Spinal cord (tissue), 10 donors: Measurements from ENCODE around the gene CDC5L. TPM values are rescaled to one million over a fixed set of nuclear protein-coding genes. Genes with fewer than 3 reads are reported as not detected.

Experiments
- DNase-seq, 6 donors: peaks; one replicate each; pipeline versions ENCODE4 v3.0.0 to v3.0.0-alpha.2; 2013 to 2015; ENCODE audit warnings: low spot score in 6 of 6, low read depth in 4 of 6
- H3K27ac ChIP-seq: one replicate; pipeline ENCODE4 v1.5.1; 2013; ENCODE audit warnings: low read depth, low read length, control low read depth
- H3K27me3 ChIP-seq: one replicate; pipeline ENCODE4 v1.6.1; 2013; ENCODE audit warnings: low read length; ENCODE audit not compliant: control insufficient read depth, insufficient read depth
- H3K36me3 ChIP-seq: one replicate; pipeline ENCODE4 v1.6.1; 2013; ENCODE audit warnings: low read length; ENCODE audit not compliant: control insufficient read depth, insufficient read depth
- H3K4me1 ChIP-seq: one replicate; pipeline ENCODE4 v1.6.1; 2013; ENCODE audit warnings: low read length; ENCODE audit not compliant: control insufficient read depth, insufficient read depth
- H3K4me3 ChIP-seq: one replicate; pipeline ENCODE4 v1.5.1; 2013; ENCODE audit warnings: low read depth, low read length, control low read depth
- H3K9me3 ChIP-seq: one replicate; pipeline ENCODE4 v1.6.1; 2013; ENCODE audit warnings: low read length; ENCODE audit not compliant: control insufficient read depth, insufficient read depth
- WGBS: methylation state at CpG from one replicate; pipeline ENCODE4 v1.1.5; 2013; ENCODE audit warnings: missing lambda C conversion rate; ENCODE audit not compliant: insufficient coverage; 5-methylcytosine and 5-hydroxymethylcytosine counted together
- polyA plus RNA-seq, 2 donors: library from polyadenylated mRNA; unstranded; fragments of 120-200 nt; gene quantifications; one replicate each; pipeline ENCODE4 v1.2.1, GENCODE V29; 2013; ENCODE audit not compliant: insufficient read length in 2 of 2
- total RNA-seq, 2 donors: library from RNA; depleted of rRNA in 1 of 2; stranded (reverse); fragments of 120-200 nt in 1 of 2; fragments of >200 nt in 1 of 2; gene quantifications; one replicate each; pipeline versions ENCODE4 v1.2.3 to v1.2.4, GENCODE V29; 2013 to 2014
- donor health status: healthy.

CDC5L gene
- total and polyA plus RNA-seq, 4 donors = 22.2 to 31.8 (median 28.7) TPM

GRCh38 chr6:44468835-44469234, 81.3 kb downstream of the CDC5L start:
- DNase-seq = no peak
- Histone ChIP-seq H3K36me3 (no peaks in the 10 kb centered on the region), H3K9me3 (no peaks in the 10 kb centered on the region), H3K27me3 (peaks cover 4% of the 10 kb centered on the region), H3K4me3 (no peak overlapping the region), H3K27ac (no peak overlapping the region), H3K4me1 (peaks cover 14% of the 10 kb centered on the region)
- 100% methylated on average over 1 of the region's 6 CpGs for WGBS

- WGBS = 70% methylated on average over 3 of the region's 7 CpGs
- DNase-seq = peak in 2 of 6 donors; percentile 52 to 73
- Histone ChIP-seq H3K36me3 (no peaks in the 10 kb centered on the region), H3K4me3 (no peak overlapping the region), H3K9me3 (no peaks in the 10 kb centered on the region), H3K27me3 (peaks cover 4% of the 10 kb centered on the region), H3K27ac (no peak overlapping the region), H3K4me1 (peaks cover 14% of the 10 kb centered on the region)
Measured at GRCh38 chr6:44470115-44470464, 82.6 kb downstream of the CDC5L start.

GRCh38 chr6:44470746-44471145, 83.2 kb downstream of the CDC5L start:
- no peak for DNase-seq
- H3K9me3 ChIP-seq = no peaks in the 10 kb centered on the region
- 95% methylated on average over 2 of the region's 2 CpGs for WGBS
- peaks cover 4% of the 10 kb centered on the region for H3K27me3 ChIP-seq
- peaks cover 19% of the 10 kb centered on the region for H3K4me1 ChIP-seq
- H3K36me3 ChIP-seq = no peaks in the 10 kb centered on the region
- no peak overlapping the region for H3K4me3 ChIP-seq
- no peak overlapping the region for H3K27ac ChIP-seq

GRCh38 chr6:44471271-44471981, 83.9 kb downstream of the CDC5L start:
- WGBS = 99% methylated on average over 12 of the region's 15 CpGs
- DNase-seq = no peak

GRCh38 chr6:44472250-44472945, 84.9 kb downstream of the CDC5L start:
- Histone ChIP-seq H3K9me3 (no peaks in the 10 kb centered on the region), H3K27me3 (peaks cover 4% of the 10 kb centered on the region), H3K4me3 (no peak overlapping the region), H3K4me1 (peaks cover 25% of the 10 kb centered on the region), H3K36me3 (no peaks in the 10 kb centered on the region), H3K27ac (no peak overlapping the region)
- no peak for DNase-seq
- 40% methylated on average over 11 of the region's 13 CpGs for WGBS

More at GRCh38 chr6:44471271-44471981, 83.9 kb downstream of the CDC5L start:
- Histone ChIP-seq H3K36me3 (no peaks in the 10 kb centered on the region), H3K27me3 (peaks cover 4% of the 10 kb centered on the region), H3K9me3 (no peaks in the 10 kb centered on the region), H3K4me3 (no peak overlapping the region), H3K4me1 (peaks cover 25% of the 10 kb centered on the region), H3K27ac (no peak overlapping the region)

- 93% methylated on average over 14 of the region's 19 CpGs for WGBS
- H3K27me3 ChIP-seq = peaks cover 8% of the 10 kb centered on the region
- no peaks in the 10 kb centered on the region for H3K36me3 ChIP-seq
- H3K9me3 ChIP-seq = no peaks in the 10 kb centered on the region
- H3K4me1 ChIP-seq = peaks cover 30% of the 10 kb centered on the region
- no peak overlapping the region for H3K27ac ChIP-seq
- DNase-seq = no peak
- no peak overlapping the region for H3K4me3 ChIP-seq
Measured at GRCh38 chr6:44473393-44474189, 86.1 kb downstream of the CDC5L start.

GRCh38 chr6:44474190-44474631, 86.7 kb downstream of the CDC5L start:
- H3K4me3 ChIP-seq = no peak overlapping the region
- peaks cover 32% of the 10 kb centered on the region for H3K4me1 ChIP-seq
- 92% methylated on average over 8 of the region's 9 CpGs for WGBS
- no peaks in the 10 kb centered on the region for H3K9me3 ChIP-seq
- DNase-seq = no peak
- no peaks in the 10 kb centered on the region for H3K36me3 ChIP-seq
- no peak overlapping the region for H3K27ac ChIP-seq
- peaks cover 8% of the 10 kb centered on the region for H3K27me3 ChIP-seq

- no peak overlapping the region for H3K4me3 ChIP-seq
- H3K27me3 ChIP-seq = peaks cover 10% of the 10 kb centered on the region
- H3K36me3 ChIP-seq = no peaks in the 10 kb centered on the region
- H3K27ac ChIP-seq = no peak overlapping the region
- H3K4me1 ChIP-seq = peaks cover 32% of the 10 kb centered on the region
- WGBS = no CpG with 5 or more reads among the region's 1 CpG
- DNase-seq = no peak
- no peaks in the 10 kb centered on the region for H3K9me3 ChIP-seq
Measured at GRCh38 chr6:44474643-44475042, 87.1 kb downstream of the CDC5L start.

- Histone ChIP-seq H3K27me3 (peaks cover 12% of the 10 kb centered on the region), H3K9me3 (no peaks in the 10 kb centered on the region), H3K4me1 (peaks cover 34% of the 10 kb centered on the region), H3K36me3 (no peaks in the 10 kb centered on the region), H3K4me3 (no peak overlapping the region), H3K27ac (no peak overlapping the region)
- WGBS = 17% methylated on average over 5 of the region's 6 CpGs
- no peak for DNase-seq
Measured at GRCh38 chr6:44475417-44475778, 87.9 kb downstream of the CDC5L start.
